GM12878 (cell line): ENCODE results near the gene POU2F1. TPM values are rescaled to one million over a fixed set of nuclear protein-coding genes. Genes with fewer than 3 reads are reported as not detected.
A peak's percentile ranks its signal among the peaks of the same experiment; 100 is the strongest.

ENCODE experiments used
- ATAC-seq: fragments of 200-7000 bp; cut with Tn5 transposase; 3 replicates; pipeline ENCODE4 v1.9.1; 2020; ENCODE audit warnings: mild to moderate bottlenecking, moderate library complexity
- BruUV-seq: library from RNA; stranded (reverse); fragments of 400-500 nt; replicated peaks from 2 replicates; lab custom pipeline; 2021; lab: Mats Ljungman, UMichigan
- CTCF ChIA-PET: fragments of 300-600 bp; sonication (Branson Sonifier 250); formaldehyde crosslinking; extraction: SDS; loops from one replicate; lab custom pipeline; 2021; ENCODE audit warnings: inconsistent platforms; lab: Yijun Ruan, JAX
- POLR2A ChIA-PET: fragments of 350-600 bp; formaldehyde crosslinking; extraction: SDS; loops from one replicate; lab custom pipeline; 2021; ENCODE audit warnings: inconsistent platforms; lab: Charles Lee
- RAD21 ChIA-PET: fragments of 300-600 bp; sonication (Branson Sonifier 250); formaldehyde crosslinking; loops from one replicate; lab custom pipeline; 2023; ENCODE audit warnings: antibody characterized with exemption; ENCODE audit not compliant: unreplicated experiment; lab: Charles Lee
- SMC1A ChIA-PET: fragments of 300-600 bp; sonication (Branson Sonifier 250); formaldehyde crosslinking; loops from one replicate; lab custom pipeline; 2023; ENCODE audit not compliant: unreplicated experiment, uncharacterized antibody; lab: Charles Lee
- DNase-seq: peaks from one replicate; pipeline ENCODE4 v3.0.0-alpha.2; 2011; ENCODE audit warnings: low read depth, low spot score
- FAIRE-seq: peaks from 3 replicates; lab custom pipeline; 2011; peaks lifted over from hg19 to GRCh38; lab: Jason Lieb, UNC
- H2AFZ ChIP-seq: 2 replicates; pipeline ENCODE4 v1.6.0; 2011; ENCODE audit warnings: low read depth, low read length, control low read depth; ENCODE audit not compliant: control insufficient read depth
- H3K27ac ChIP-seq: 2 replicates; pipeline ENCODE4 v1.5.1; 2011; ENCODE audit warnings: control low read depth; ENCODE audit not compliant: control insufficient read depth, insufficient read depth
- H3K27me3 ChIP-seq, 2 experiments: replicated peaks in 1 of 2; 2 replicates each; pipeline versions ENCODE4 v1.6.0 to v1.6.1; 2011; ENCODE audit warnings: low read length in 1 of 2; ENCODE audit not compliant: control insufficient read depth in 2 of 2, insufficient read depth in 2 of 2
- H3K36me3 ChIP-seq, 2 experiments: 2 replicates each; pipeline ENCODE4 v1.5.1; 2011; ENCODE audit warnings: low read length in 1 of 2; ENCODE audit not compliant: control insufficient read depth in 2 of 2, insufficient read depth in 2 of 2
- H3K4me1 ChIP-seq: 2 replicates; pipeline ENCODE4 v1.6.1; 2011; ENCODE audit warnings: mild to moderate bottlenecking, low read length, moderate library complexity, mixed read lengths; ENCODE audit not compliant: control insufficient read depth, insufficient read depth
- H3K4me2 ChIP-seq: 2 replicates; pipeline ENCODE4 v1.6.0; 2011; ENCODE audit warnings: control low read depth; ENCODE audit not compliant: control insufficient read depth, insufficient read depth
- H3K4me3 ChIP-seq: fragments of 200-600 bp; sonication (generic); 2 replicates; pipeline ENCODE4 v1.5.1; 2016
- H3K79me2 ChIP-seq: 2 replicates; pipeline ENCODE4 v1.6.0; 2011; ENCODE audit warnings: low read length; ENCODE audit not compliant: control insufficient read depth, insufficient read depth
- H3K9ac ChIP-seq: 2 replicates; pipeline ENCODE4 v1.8.0; 2011; ENCODE audit warnings: low read length, control low read depth, mixed read lengths; ENCODE audit not compliant: control insufficient read depth, insufficient read depth
- H3K9me3 ChIP-seq: replicated peaks from 3 replicates; pipeline ENCODE4 v1.5.1; 2011; ENCODE audit warnings: mild to moderate bottlenecking, low read length; ENCODE audit not compliant: control insufficient read depth, insufficient read depth
- H4K20me1 ChIP-seq: 2 replicates; pipeline ENCODE4 v1.6.0; 2011; ENCODE audit not compliant: control insufficient read depth, insufficient read depth
- SPI1 ChIP-seq: IDR thresholded peaks from 2 replicates; pipeline ENCODE4 v1.6.1; 2011; ENCODE audit warnings: low read depth, mild to moderate bottlenecking, low read length, moderate library complexity, borderline replicate concordance; ENCODE audit not compliant: insufficient read depth
- WGBS: methylation state at CpG from one replicate; pipeline ENCODE4 v1.1.6; 2016; ENCODE audit warnings: low lambda C conversion rate; ENCODE audit not compliant: insufficient replicate concordance, insufficient coverage; ENCODE audit errors: missing lambda C conversion rate; 5-methylcytosine and 5-hydroxymethylcytosine counted together
- in situ Hi-C: fragments of 300-500 bp; cut with MboI; formaldehyde crosslinking; loops from 9 replicates; pipeline ENCODE4 v1.14.3; 2018; ENCODE audit warnings: mixed read lengths
- intact Hi-C: fragments of 100-400 bp; cut with micrococcal nuclease; formaldehyde crosslinking; loops from one replicate; pipeline ENCODE4 v1.14.2; 2022; ENCODE audit not compliant: unreplicated experiment
- polyA plus RNA-seq, 11 experiments: library from polyadenylated mRNA; depleted of rRNA in 4 of 11; unstranded in 6 of 11; stranded (reverse) in 5 of 11; fragments of >200 nt; fragmentation: Nextera tagmentation in 4 of 11; fragmentation: Illumina TruSeq in 1 of 11; extraction: Ambion mirVana in 4 of 11; extraction: Trizol in 1 of 11; gene quantifications; 1 replicate in 1 of 11; 2 replicates in 10 of 11; pipeline versions ENCODE4 v1.2.1 to v1.2.3, GENCODE V29; 2011 to 2016; ENCODE audit warnings: inconsistent platforms in 2 of 11, missing spikeins in 2 of 11, low read depth in 1 of 11
- total RNA-seq, 4 experiments: library from RNA; depleted of rRNA in 3 of 4; stranded (reverse); fragments of >200 nt in 3 of 4; fragmentation: Illumina TruSeq in 1 of 4; extraction: Trizol in 1 of 4; gene quantifications; 2 replicates each; pipeline versions ENCODE4 v1.2.1 to v1.2.3, GENCODE V29; 2013 to 2021
- TF ChIP-seq, protein P1 (sequence below): fragments of 450-650 bp; formaldehyde crosslinking; IDR thresholded peaks from 2 replicates; pipeline ENCODE4 v1.5.0; 2022; ENCODE audit warnings: mild to moderate bottlenecking, missing genetic modification characterization

POU2F1 gene
- total and polyA plus RNA-seq, 10 of the 15 experiments (the other 5 are each of a cell fraction or from before 2014, with no cell fraction given), result 2.5 to 21.7 (median 12.5) TPM

DNA sequence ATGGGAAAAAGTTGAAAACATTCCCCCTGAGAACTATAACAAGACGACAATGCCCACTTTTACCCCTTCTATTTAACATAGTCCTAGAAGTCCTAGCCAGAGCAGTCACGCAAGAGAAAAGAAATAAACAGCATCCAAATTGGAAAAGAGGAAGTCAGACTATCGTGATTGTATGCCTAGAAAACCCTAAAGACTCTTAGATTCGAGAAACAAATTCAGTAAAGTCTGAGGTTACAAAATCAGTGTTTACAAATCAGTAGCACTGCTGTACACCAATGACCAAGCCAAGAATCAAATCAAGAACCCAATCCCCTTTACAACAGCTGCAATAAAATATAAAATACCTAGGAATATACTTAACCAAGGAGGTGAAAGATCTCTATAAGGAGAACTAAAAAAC is 72.4 kb downstream of the POU2F1 start:
- no TSS peak for BruUV-seq
- Histone ChIP-seq H3K9ac (no peak overlapping the region), H3K4me2 (no peak overlapping the region), H3K4me3 (no peak overlapping the region), H3K27ac (no peak overlapping the region), H3K9me3 (no peaks in the 10 kb centered on the region; the same call in 2 of the 3 replicates), H3K4me1 (no peaks in the 10 kb centered on the region), H2AFZ (no peak overlapping the region), H3K36me3 (no peaks in the 10 kb centered on the region), H3K27me3 (no peaks in the 10 kb centered on the region), H4K20me1 (no peaks in the 10 kb centered on the region), H3K79me2 (peaks cover 5% of the 10 kb centered on the region; the same call in 1 of the 2 replicates)
- 98% methylated on average over 4 of the region's 4 CpGs for WGBS
- TF ChIP-seq SPI1, result peak; percentile 60; the same call in 1 of the 2 replicates
- TF ChIP-seq, protein P1, sequence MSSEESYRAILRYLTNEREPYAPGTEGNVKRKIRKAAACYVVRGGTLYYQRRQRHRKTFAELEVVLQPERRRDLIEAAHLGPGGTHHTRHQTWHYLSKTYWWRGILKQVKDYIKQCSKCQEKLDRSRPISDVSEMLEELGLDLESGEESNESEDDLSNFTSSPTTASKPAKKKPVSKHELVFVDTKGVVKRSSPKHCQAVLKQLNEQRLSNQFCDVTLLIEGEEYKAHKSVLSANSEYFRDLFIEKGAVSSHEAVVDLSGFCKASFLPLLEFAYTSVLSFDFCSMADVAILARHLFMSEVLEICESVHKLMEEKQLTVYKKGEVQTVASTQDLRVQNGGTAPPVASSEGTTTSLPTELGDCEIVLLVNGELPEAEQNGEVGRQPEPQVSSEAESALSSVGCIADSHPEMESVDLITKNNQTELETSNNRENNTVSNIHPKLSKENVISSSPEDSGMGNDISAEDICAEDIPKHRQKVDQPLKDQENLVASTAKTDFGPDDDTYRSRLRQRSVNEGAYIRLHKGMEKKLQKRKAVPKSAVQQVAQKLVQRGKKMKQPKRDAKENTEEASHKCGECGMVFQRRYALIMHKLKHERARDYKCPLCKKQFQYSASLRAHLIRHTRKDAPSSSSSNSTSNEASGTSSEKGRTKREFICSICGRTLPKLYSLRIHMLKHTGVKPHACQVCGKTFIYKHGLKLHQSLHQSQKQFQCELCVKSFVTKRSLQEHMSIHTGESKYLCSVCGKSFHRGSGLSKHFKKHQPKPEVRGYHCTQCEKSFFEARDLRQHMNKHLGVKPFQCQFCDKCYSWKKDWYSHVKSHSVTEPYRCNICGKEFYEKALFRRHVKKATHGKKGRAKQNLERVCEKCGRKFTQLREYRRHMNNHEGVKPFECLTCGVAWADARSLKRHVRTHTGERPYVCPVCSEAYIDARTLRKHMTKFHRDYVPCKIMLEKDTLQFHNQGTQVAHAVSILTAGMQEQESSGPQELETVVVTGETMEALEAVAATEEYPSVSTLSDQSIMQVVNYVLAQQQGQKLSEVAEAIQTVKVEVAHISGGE (CRISPR knock-in tag), result no peak
- in situ Hi-C loops (no loop called here), intact Hi-C loops (no loop called here)
- FAIRE-seq, result no peak
- ChIA-PET CTCF (interaction anchor here (1.4 kb wide), 1 partner anchor 9 kb away, joined by 6 read pairs; no protein-coding TSS in a partner anchor), SMC1A (interaction anchor here (1.4 to 2.1 kb wide), 3 partner anchors 13 to 37 kb away, joined by 4 to 6 read pairs (median 6); no protein-coding TSS in a partner anchor), RAD21 (no interaction called here), POLR2A (interaction anchor here (0.6 kb wide), 1 partner anchor 1589 kb away, joined by 5 read pairs; no protein-coding TSS in a partner anchor)
- no peak for DNase-seq
- ATAC-seq, result no peak
